Measurements from ENCODE around the gene CTBP2. TPM values are rescaled to one million over a fixed set of nuclear protein-coding genes. Genes with fewer than 3 reads are reported as not detected.

Gene CTBP2
- total RNA-seq, 3 donors from 2014 or later: 53.1 to 91.2 (median 65.9) TPM

GRCh38 chr10:125014086-125014830 is 146.1 kb downstream of the CTBP2 start:
- peaks cover 20 to 32% of the 10 kb centered on the region in 2 donors for H3K4me1 ChIP-seq
- DNase-seq (ENCODE audit: low spot score in 2 of 2): no peak

GRCh38 chr10:125013529-125013872 is 146.9 kb downstream of the CTBP2 start:
- Histone ChIP-seq H3K9me3 (no peaks in the 10 kb centered on the region), H3K27ac (peak overlapping the region in 1 of 2 donors; percentile 7), H3K4me3 (no peak overlapping the region), H3K4me1 (peaks cover 20 to 32% of the 10 kb centered on the region in 2 donors), H3K36me3 (no peaks in the 10 kb centered on the region), H3K27me3 (no peaks in the 10 kb centered on the region)
- no peak for TF ChIP-seq CTCF (IDR thresholded peaks at IDR 0.05)
- no peak for TF ChIP-seq POLR2A (IDR thresholded peaks at IDR 0.05)
- no peak for TF ChIP-seq POLR2AphosphoS5 (IDR thresholded peaks at IDR 0.05)
- intact Hi-C loops (cut with DNase I; ENCODE audit: low total_unique reads): no loop called here
- no peak for DNase-seq (ENCODE audit: low spot score in 2 of 2)

More at GRCh38 chr10:125014086-125014830, 146.1 kb downstream of the CTBP2 start:
- TF ChIP-seq CTCF (IDR thresholded peaks at IDR 0.05) (no peak), POLR2A (IDR thresholded peaks at IDR 0.05) (no peak), POLR2AphosphoS5 (IDR thresholded peaks at IDR 0.05) (no peak)
- Histone ChIP-seq H3K36me3 (no peaks in the 10 kb centered on the region), H3K4me3 (no peak overlapping the region), H3K9me3 (no peaks in the 10 kb centered on the region), H3K27me3 (no peaks in the 10 kb centered on the region), H3K27ac (peak overlapping the region; percentile 79 to 87)
- intact Hi-C loops (cut with DNase I; ENCODE audit: low total_unique reads): no loop called here

- no peak for TF ChIP-seq POLR2AphosphoS5 (IDR thresholded peaks at IDR 0.05)
- TF ChIP-seq POLR2A (IDR thresholded peaks at IDR 0.05): no peak
- TF ChIP-seq CTCF (IDR thresholded peaks at IDR 0.05): no peak
- no peaks in the 10 kb centered on the region for H3K36me3 ChIP-seq
- H3K9me3 ChIP-seq: no peaks in the 10 kb centered on the region
- H3K4me3 ChIP-seq: no peak overlapping the region
- no peak for DNase-seq (ENCODE audit: low spot score in 2 of 2)
- peaks cover 23 to 37% of the 10 kb centered on the region in 2 donors for H3K4me1 ChIP-seq
- intact Hi-C loops (cut with DNase I; ENCODE audit: low total_unique reads): no loop called here
- H3K27me3 ChIP-seq: no peaks in the 10 kb centered on the region
- no peak overlapping the region for H3K27ac ChIP-seq
These were observed 147.4 kb downstream of the CTBP2 start for GRCh38 chr10:125012851-125013528.

- TF ChIP-seq POLR2AphosphoS5 (IDR thresholded peaks at IDR 0.05) (no peak), CTCF (IDR thresholded peaks at IDR 0.05) (no peak), POLR2A (IDR thresholded peaks at IDR 0.05) (no peak)
- no peak overlapping the region for H3K4me3 ChIP-seq
- no peak for DNase-seq (ENCODE audit: low spot score in 2 of 2)
- H3K27ac ChIP-seq: peak overlapping the region in 1 of 2 donors; percentile 15
- no peaks in the 10 kb centered on the region for H3K27me3 ChIP-seq
- intact Hi-C loops (cut with DNase I; ENCODE audit: low total_unique reads): no loop called here
- H3K36me3 ChIP-seq: no peaks in the 10 kb centered on the region
- H3K4me1 ChIP-seq: peaks cover 20 to 30% of the 10 kb centered on the region in 2 donors
- no peaks in the 10 kb centered on the region for H3K9me3 ChIP-seq
These were observed 148.2 kb downstream of the CTBP2 start for GRCh38 chr10:125011926-125012705.

All from breast epithelium (tissue), 4 donors.